GM12878 (cell line): ENCODE measurements around the gene AMBP. TPM values are rescaled to one million over a fixed set of nuclear protein-coding genes. Genes with fewer than 3 reads are reported as not detected.

ENCODE experiments used
- ATAC-seq: fragments of 200-7000 bp; cut with Tn5 transposase; 3 replicates; pipeline ENCODE4 v1.9.1; 2020; ENCODE audit warnings: mild to moderate bottlenecking, moderate library complexity
- BruUV-seq: library from RNA; stranded (reverse); fragments of 400-500 nt; replicated peaks from 2 replicates; lab custom pipeline; 2021; lab: Mats Ljungman, UMichigan
- CTCF ChIA-PET: fragments of 300-600 bp; sonication (Branson Sonifier 250); formaldehyde crosslinking; extraction: SDS; loops from one replicate; lab custom pipeline; 2021; ENCODE audit warnings: inconsistent platforms; lab: Yijun Ruan, JAX
- POLR2A ChIA-PET: fragments of 350-600 bp; formaldehyde crosslinking; extraction: SDS; loops from one replicate; lab custom pipeline; 2021; ENCODE audit warnings: inconsistent platforms; lab: Charles Lee
- RAD21 ChIA-PET: fragments of 300-600 bp; sonication (Branson Sonifier 250); formaldehyde crosslinking; loops from one replicate; lab custom pipeline; 2023; ENCODE audit warnings: antibody characterized with exemption; ENCODE audit not compliant: unreplicated experiment; lab: Charles Lee
- SMC1A ChIA-PET: fragments of 300-600 bp; sonication (Branson Sonifier 250); formaldehyde crosslinking; loops from one replicate; lab custom pipeline; 2023; ENCODE audit not compliant: unreplicated experiment, uncharacterized antibody; lab: Charles Lee
- DNase-seq: peaks from one replicate; pipeline ENCODE4 v3.0.0-alpha.2; 2011; ENCODE audit warnings: low read depth, low spot score
- FAIRE-seq: peaks from 3 replicates; lab custom pipeline; 2011; peaks lifted over from hg19 to GRCh38; lab: Jason Lieb, UNC
- H2AFZ ChIP-seq: 2 replicates; pipeline ENCODE4 v1.6.0; 2011; ENCODE audit warnings: low read depth, low read length, control low read depth; ENCODE audit not compliant: control insufficient read depth
- H3K27ac ChIP-seq: 2 replicates; pipeline ENCODE4 v1.5.1; 2011; ENCODE audit warnings: control low read depth; ENCODE audit not compliant: control insufficient read depth, insufficient read depth
- H3K27me3 ChIP-seq, 2 experiments: replicated peaks in 1 of 2; 2 replicates each; pipeline versions ENCODE4 v1.6.0 to v1.6.1; 2011; ENCODE audit warnings: low read length in 1 of 2; ENCODE audit not compliant: control insufficient read depth in 2 of 2, insufficient read depth in 2 of 2
- H3K36me3 ChIP-seq, 2 experiments: 2 replicates each; pipeline ENCODE4 v1.5.1; 2011; ENCODE audit warnings: low read length in 1 of 2; ENCODE audit not compliant: control insufficient read depth in 2 of 2, insufficient read depth in 2 of 2
- H3K4me1 ChIP-seq: 2 replicates; pipeline ENCODE4 v1.6.1; 2011; ENCODE audit warnings: mild to moderate bottlenecking, low read length, moderate library complexity, mixed read lengths; ENCODE audit not compliant: control insufficient read depth, insufficient read depth
- H3K4me2 ChIP-seq: 2 replicates; pipeline ENCODE4 v1.6.0; 2011; ENCODE audit warnings: control low read depth; ENCODE audit not compliant: control insufficient read depth, insufficient read depth
- H3K4me3 ChIP-seq: fragments of 200-600 bp; sonication (generic); 2 replicates; pipeline ENCODE4 v1.5.1; 2016
- H3K79me2 ChIP-seq: 2 replicates; pipeline ENCODE4 v1.6.0; 2011; ENCODE audit warnings: low read length; ENCODE audit not compliant: control insufficient read depth, insufficient read depth
- H3K9ac ChIP-seq: 2 replicates; pipeline ENCODE4 v1.8.0; 2011; ENCODE audit warnings: low read length, control low read depth, mixed read lengths; ENCODE audit not compliant: control insufficient read depth, insufficient read depth
- H3K9me3 ChIP-seq: replicated peaks from 3 replicates; pipeline ENCODE4 v1.5.1; 2011; ENCODE audit warnings: mild to moderate bottlenecking, low read length; ENCODE audit not compliant: control insufficient read depth, insufficient read depth
- H4K20me1 ChIP-seq: 2 replicates; pipeline ENCODE4 v1.6.0; 2011; ENCODE audit not compliant: control insufficient read depth, insufficient read depth
- IRF4 ChIP-seq: IDR thresholded peaks from 2 replicates; pipeline ENCODE4 v1.6.1; 2011; ENCODE audit warnings: low read depth, low read length
- IRF5 ChIP-seq: fragments of 450-650 bp; IDR thresholded peaks from 2 replicates; pipeline ENCODE4 v1.6.1; 2017; ENCODE audit warnings: borderline replicate concordance
- JUND ChIP-seq: IDR thresholded peaks from 2 replicates; pipeline ENCODE4 v1.6.1; 2012; ENCODE audit warnings: low read depth, mild to moderate bottlenecking, low read length, improper control_type of control experiment, moderate library complexity
- PRDM15 ChIP-seq: fragments of 450-650 bp; formaldehyde crosslinking; IDR thresholded peaks from 2 replicates; pipeline ENCODE4 v1.4.0; 2020; ENCODE audit warnings: mild to moderate bottlenecking, moderate library complexity
- SUZ12 ChIP-seq: fragments of 200-600 bp; sonication (generic); IDR thresholded peaks from one replicate; pipeline ENCODE4 v1.6.1; 2018; ENCODE audit warnings: antibody characterized with exemption, mild to moderate bottlenecking; ENCODE audit not compliant: unreplicated experiment
- TAF1 ChIP-seq: IDR thresholded peaks from 2 replicates; pipeline ENCODE4 v1.6.1; 2011; ENCODE audit warnings: mild to moderate bottlenecking, low read depth, low read length, borderline replicate concordance
- TARDBP ChIP-seq: IDR thresholded peaks from 2 replicates; pipeline ENCODE4 v1.6.1; 2016; ENCODE audit warnings: borderline replicate concordance
- ZNF622 ChIP-seq: fragments of 450-650 bp; IDR thresholded peaks from 2 replicates; pipeline ENCODE4 v1.6.1; 2017; ENCODE audit warnings: mild to moderate bottlenecking, inconsistent platforms
- ZNF687 ChIP-seq: fragments of 450-650 bp; IDR thresholded peaks from 2 replicates; pipeline ENCODE4 v1.6.1; 2017; ENCODE audit warnings: mild to moderate bottlenecking, moderate library complexity
- WGBS: methylation state at CpG from one replicate; pipeline ENCODE4 v1.1.6; 2016; ENCODE audit warnings: low lambda C conversion rate; ENCODE audit not compliant: insufficient replicate concordance, insufficient coverage; ENCODE audit errors: missing lambda C conversion rate; 5-methylcytosine and 5-hydroxymethylcytosine counted together
- in situ Hi-C: fragments of 300-500 bp; cut with MboI; formaldehyde crosslinking; loops from 9 replicates; pipeline ENCODE4 v1.14.3; 2018; ENCODE audit warnings: mixed read lengths
- intact Hi-C: fragments of 100-400 bp; cut with micrococcal nuclease; formaldehyde crosslinking; loops from one replicate; pipeline ENCODE4 v1.14.2; 2022; ENCODE audit not compliant: unreplicated experiment
- polyA plus RNA-seq, 11 experiments: library from polyadenylated mRNA; depleted of rRNA in 4 of 11; unstranded in 6 of 11; stranded (reverse) in 5 of 11; fragments of >200 nt; fragmentation: Nextera tagmentation in 4 of 11; fragmentation: Illumina TruSeq in 1 of 11; extraction: Ambion mirVana in 4 of 11; extraction: Trizol in 1 of 11; gene quantifications; 1 replicate in 1 of 11; 2 replicates in 10 of 11; pipeline versions ENCODE4 v1.2.1 to v1.2.3, GENCODE V29; 2011 to 2016; ENCODE audit warnings: inconsistent platforms in 2 of 11, missing spikeins in 2 of 11, low read depth in 1 of 11
- total RNA-seq, 4 experiments: library from RNA; depleted of rRNA in 3 of 4; stranded (reverse); fragments of >200 nt in 3 of 4; fragmentation: Illumina TruSeq in 1 of 4; extraction: Trizol in 1 of 4; gene quantifications; 2 replicates each; pipeline versions ENCODE4 v1.2.1 to v1.2.3, GENCODE V29; 2013 to 2021

AMBP gene
- total and polyA plus RNA-seq, 10 of the 15 experiments (the other 5 are each of a cell fraction or from before 2014, with no cell fraction given): 0.11 to 2.3 (median 0.18) TPM; not detected in 7

- H3K4me1 ChIP-seq: no peaks in the 10 kb centered on the region
- H3K27me3 ChIP-seq: no peaks in the 10 kb centered on the region; a peak in 2 of 4 replicates
- no TSS peak for BruUV-seq
- DNase-seq: no peak
- no peak overlapping the region for H3K9ac ChIP-seq
- in situ Hi-C loops: loop anchor here (25.0 kb wide), 1 partner anchor 197 kb away; no protein-coding TSS in a partner anchor
- H3K79me2 ChIP-seq: no peaks in the 10 kb centered on the region
- no peak for FAIRE-seq
- no peak overlapping the region for H3K4me2 ChIP-seq
- CTCF ChIA-PET: no interaction called here
- no peaks in the 10 kb centered on the region for H4K20me1 ChIP-seq
- no peak overlapping the region for H3K27ac ChIP-seq
- no peaks in the 10 kb centered on the region for H3K36me3 ChIP-seq
- RAD21 ChIA-PET: no interaction called here
- no peak for TF ChIP-seq JUND
- no peak for TF ChIP-seq TAF1
- TF ChIP-seq PRDM15 (CRISPR knock-in tag): no peak
- TF ChIP-seq SUZ12: no peak
- TF ChIP-seq TARDBP: no peak
- TF ChIP-seq IRF4: no peak
- TF ChIP-seq ZNF622: no peak
- TF ChIP-seq IRF5: no peak
- no peak for TF ChIP-seq ZNF687
- TF ChIP-seq, all 136 proteins: peak for 0
- no peak overlapping the region for H2AFZ ChIP-seq
- ChIA-PET SMC1A (no interaction called here), POLR2A (no interaction called here)
- 10% methylated on average over 4 of the region's 4 CpGs for WGBS
- ATAC-seq: no peak
- no peaks in the 10 kb centered on the region for H3K9me3 ChIP-seq
- H3K4me3 ChIP-seq: no peak overlapping the region
- intact Hi-C loops: no loop called here
Measured at GRCh38 chr9:114090798-114091197, 12.7 kb upstream of the AMBP start.
